GM06990 (cell line): Measurements from ENCODE around the gene CERKL.

Source experiments
- DNase-seq: peaks from one replicate; pipeline ENCODE4 v3.0.0-alpha.2; 2011; ENCODE audit not compliant: insufficient read length; ENCODE audit errors: extremely low read depth
- H3K27me3 ChIP-seq: replicated peaks from 2 replicates; pipeline ENCODE4 v1.6.0; 2011; ENCODE audit warnings: low read length; ENCODE audit not compliant: control insufficient read depth, insufficient read depth
- H3K36me3 ChIP-seq: 2 replicates; pipeline ENCODE4 v1.5.1; 2011; ENCODE audit warnings: low read length; ENCODE audit not compliant: control insufficient read depth, insufficient read depth
- H3K4me3 ChIP-seq: replicated peaks from 2 replicates; pipeline ENCODE4 v1.5.1; 2011; ENCODE audit warnings: low read depth, mild to moderate bottlenecking, control low read depth, low read length
- CTCF ChIP-seq: IDR thresholded peaks from 2 replicates; pipeline ENCODE4 v1.5.1; 2011; ENCODE audit warnings: low read length, control low read depth, mild to moderate bottlenecking, inconsistent platforms; ENCODE audit not compliant: insufficient read depth, poor library complexity, severe bottlenecking

CERKL gene

DNA sequence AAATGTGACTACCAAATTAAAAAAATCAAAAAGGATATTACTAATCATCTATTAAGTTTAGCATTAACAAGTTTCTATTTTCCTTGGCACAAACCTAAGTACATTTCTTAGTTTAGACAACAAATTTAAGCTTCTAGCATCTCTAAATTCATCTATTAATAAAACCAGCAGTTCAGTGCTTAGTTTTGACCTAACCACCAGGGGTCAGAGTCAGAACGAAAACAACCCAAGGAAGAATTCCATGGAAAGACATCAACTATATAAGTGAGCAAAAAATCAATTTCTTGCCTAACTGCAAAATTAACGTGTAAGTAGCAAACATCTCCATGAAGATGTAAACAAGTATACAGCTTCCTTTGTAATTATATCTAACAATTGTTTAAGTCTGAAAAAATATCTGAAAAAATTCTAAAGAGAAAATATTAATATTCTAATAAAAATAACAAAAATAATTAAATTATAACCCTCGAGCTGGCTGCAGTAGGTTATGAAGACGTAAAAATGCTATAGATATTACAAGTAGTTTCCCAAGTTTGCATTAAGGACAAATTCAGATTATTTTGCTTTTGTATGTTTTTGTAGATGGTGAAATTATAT lies 83.7 kb downstream of the CERKL start:
- Histone ChIP-seq H3K36me3 (no peaks in the 10 kb centered on the region), H3K4me3 (no peak overlapping the region), H3K27me3 (no peaks in the 10 kb centered on the region)
- TF ChIP-seq CTCF = peak; percentile 27
- no peak for DNase-seq

GRCh38 chr2:181570833-181571661 lies 85.9 kb downstream of the CERKL start:
- peak; percentile 14 for TF ChIP-seq CTCF
- Histone ChIP-seq H3K27me3 (no peaks in the 10 kb centered on the region), H3K4me3 (no peak overlapping the region), H3K36me3 (no peaks in the 10 kb centered on the region)
- DNase-seq = no peak

DNA sequence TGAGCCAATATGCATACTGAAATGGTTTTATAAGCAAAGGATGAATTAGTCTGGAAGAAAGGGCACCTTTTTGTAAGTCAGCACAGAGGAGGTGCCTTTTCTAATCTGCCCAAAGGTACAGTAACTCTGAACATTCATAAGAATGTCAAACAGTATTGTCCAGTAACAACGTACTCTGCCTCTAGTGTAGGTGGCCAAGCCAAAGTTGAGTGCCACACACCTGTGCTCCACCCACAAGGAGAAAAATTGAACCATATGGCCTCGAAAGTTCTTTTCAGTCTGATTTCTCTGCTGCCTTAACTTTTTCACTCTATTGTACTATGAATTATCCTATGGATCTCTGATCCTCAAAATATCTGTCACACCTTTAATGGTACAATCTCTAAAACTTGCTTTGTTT lies 86.8 kb downstream of the CERKL start:
- no peak for DNase-seq
- Histone ChIP-seq H3K36me3 (no peaks in the 10 kb centered on the region), H3K4me3 (no peak overlapping the region), H3K27me3 (no peaks in the 10 kb centered on the region)
- no peak for TF ChIP-seq CTCF

- H3K4me3 ChIP-seq = no peak overlapping the region
- H3K27me3 ChIP-seq = no peaks in the 10 kb centered on the region
- no peak for TF ChIP-seq CTCF
- no peaks in the 10 kb centered on the region for H3K36me3 ChIP-seq
- DNase-seq = no peak
Observed at GRCh38 chr2:181566334-181567032, 90.4 kb downstream of the CERKL start.

GRCh38 chr2:181563101-181563692 lies 93.7 kb downstream of the CERKL start:
- H3K4me3 ChIP-seq = no peak overlapping the region
- DNase-seq = no peak
- no peaks in the 10 kb centered on the region for H3K36me3 ChIP-seq
- no peak for TF ChIP-seq CTCF
- no peaks in the 10 kb centered on the region for H3K27me3 ChIP-seq
